ENCODE results near the gene DLGAP1.

DLGAP1 gene

GRCh38 chr18:3649633-3650426 is 805.3 kb downstream of the DLGAP1 start:
- DNase-seq = no peak

GRCh38 chr18:3649135-3649632 is 805.9 kb downstream of the DLGAP1 start:
- DNase-seq = no peak

GRCh38 chr18:3648641-3649040 is 806.5 kb downstream of the DLGAP1 start:
- DNase-seq = no peak

- DNase-seq = no peak
These were observed 806.9 kb downstream of the DLGAP1 start for GRCh38 chr18:3648200-3648599.

- DNase-seq = no peak
These were observed 807.5 kb downstream of the DLGAP1 start for GRCh38 chr18:3647636-3648035.

GRCh38 chr18:3645384-3646156 is 809.5 kb downstream of the DLGAP1 start:
- DNase-seq = no peak

- no peak for DNase-seq
These were observed 820.7 kb downstream of the DLGAP1 start for GRCh38 chr18:3634250-3634939.

- DNase-seq = no peak
These were observed 823.2 kb downstream of the DLGAP1 start for GRCh38 chr18:3631887-3632286.

- no peak for DNase-seq
These were observed 828.1 kb downstream of the DLGAP1 start for GRCh38 chr18:3626929-3627458.

GRCh38 chr18:3625742-3626091 is 829.4 kb downstream of the DLGAP1 start:
- no peak for DNase-seq

GRCh38 chr18:3624935-3625741 is 830.0 kb downstream of the DLGAP1 start:
- DNase-seq = peak in 4 of 5 donors; percentile 27 to 82 (median 36)

GRCh38 chr18:3624546-3624934 is 830.6 kb downstream of the DLGAP1 start:
- no peak for DNase-seq

- peak in 1 of 5 donors; percentile 7 for DNase-seq
These were observed 831.1 kb downstream of the DLGAP1 start for GRCh38 chr18:3623769-3624545.

- DNase-seq = no peak
These were observed 834.7 kb downstream of the DLGAP1 start for GRCh38 chr18:3620146-3621119.

- no peak for DNase-seq
These were observed 835.4 kb downstream of the DLGAP1 start for GRCh38 chr18:3619746-3620145.

GRCh38 chr18:3619222-3619621 is 835.9 kb downstream of the DLGAP1 start:
- no peak for DNase-seq

- DNase-seq = no peak
These were observed 838.4 kb downstream of the DLGAP1 start for GRCh38 chr18:3616744-3617143.

GRCh38 chr18:3616142-3616541 is 839.0 kb downstream of the DLGAP1 start:
- DNase-seq = no peak

GRCh38 chr18:3615374-3615985 is 839.6 kb downstream of the DLGAP1 start:
- no peak for DNase-seq

GRCh38 chr18:3612315-3612714 is 842.8 kb downstream of the DLGAP1 start:
- DNase-seq = peak in 1 of 5 donors; percentile 20
